ENCODE data around the gene FLNA. TPM values are rescaled to one million over a fixed set of nuclear protein-coding genes. Genes with fewer than 3 reads are reported as not detected.

Gene FLNA
- total and polyA plus RNA-seq, 2 of the 13 experiments (the other 11 are each of a cell fraction or from before 2014, with no cell fraction given) = 83.4 to 174 TPM

- H3K9me3 ChIP-seq (ENCODE audit: low read length) = no peaks in the 10 kb centered on the region
- no peak overlapping the region for H2AFZ ChIP-seq (ENCODE audit: low read length)
- BruUV-seq (replicated peaks) = no TSS peak
- no peak overlapping the region for H3K27ac ChIP-seq (ENCODE audit: extremely low read length, insufficient read depth, low read length)
- H3K27me3 ChIP-seq (ENCODE audit: control insufficient read depth in 1 of 2, insufficient read depth in 2 of 2, low read length in 2 of 2) = peaks cover 2 to 41% of the 10 kb centered on the region in 2 experiments; a peak in 4 of 5 replicates
- ATAC-seq (no peak), DNase-seq (ENCODE audit: low spot score) (no peak), FAIRE-seq (no peak)
- no peaks in the 10 kb centered on the region for H3K79me2 ChIP-seq (ENCODE audit: insufficient read depth, low read length)
- ChIA-PET POLR2A (no interaction called here), CTCF (ENCODE audit: low intra/inter-chr PET ratio, low total read pairs) (no interaction called here)
- no peaks in the 10 kb centered on the region for H3K4me1 ChIP-seq (ENCODE audit: insufficient read depth, low read length)
- no peaks in the 10 kb centered on the region for H3K36me3 ChIP-seq (replicated peaks in 1 of 2; ENCODE audit: control insufficient read depth in 1 of 2, insufficient read depth in 2 of 2, low read length in 2 of 2)
- H3K4me3 ChIP-seq (replicated peaks in 1 of 3; ENCODE audit: insufficient read depth in 1 of 3, low read depth in 2 of 3, low read length in 3 of 3) = no peak overlapping the region
- H3K4me2 ChIP-seq (ENCODE audit: low read depth, low read length) = no peak overlapping the region
- intact Hi-C loops (cut with micrococcal nuclease; ENCODE audit: unreplicated experiment) = no loop called here
- in situ Hi-C loops (cut with HindIII; ENCODE audit: extremely low pct_ligation_motif_present, low pct_unique_long_range_greater_than_20kb) = no loop called here
- no peak overlapping the region for H3K9ac ChIP-seq (ENCODE audit: insufficient read depth, low read depth, low read length)
- 43% methylated on average over 8 of the region's 8 CpGs for WGBS (ENCODE audit: low lambda C conversion rate)
- H4K20me1 ChIP-seq (ENCODE audit: insufficient read depth, low read length) = no peaks in the 10 kb centered on the region
- TF ChIP-seq KMT2A (CRISPR knock-in tag; IDR thresholded peaks at IDR 0.05) (no peak), ZNF207 (IDR thresholded peaks at IDR 0.05; ENCODE audit: borderline replicate concordance) (no peak), ZNF615 (CRISPR knock-in tag; IDR thresholded peaks at IDR 0.05; ENCODE audit: borderline replicate concordance) (no peak), NBN (conservative IDR thresholded peaks at IDR 0.05) (no peak), ZBTB3 (CRISPR knock-in tag; IDR thresholded peaks at IDR 0.05; ENCODE audit: borderline replicate concordance, low read depth) (no peak), ZNF710 (CRISPR knock-in tag; IDR thresholded peaks at IDR 0.05; ENCODE audit: borderline replicate concordance) (no peak), ZNF672 (CRISPR knock-in tag; IDR thresholded peaks at IDR 0.05) (no peak), MZF1 (CRISPR knock-in tag; IDR thresholded peaks at IDR 0.05; ENCODE audit: borderline replicate concordance) (no peak), ZGPAT (CRISPR knock-in tag; IDR thresholded peaks at IDR 0.05) (no peak), MAFK (conservative IDR thresholded peaks at IDR 0.05 in 1 of 2, IDR thresholded peaks at IDR 0.05 in 1 of 2; ENCODE audit: low read length in 2 of 2) (no peak), STAG1 (CRISPR knock-in tag; IDR thresholded peaks at IDR 0.05) (no peak)
- TF ChIP-seq, protein P1, sequence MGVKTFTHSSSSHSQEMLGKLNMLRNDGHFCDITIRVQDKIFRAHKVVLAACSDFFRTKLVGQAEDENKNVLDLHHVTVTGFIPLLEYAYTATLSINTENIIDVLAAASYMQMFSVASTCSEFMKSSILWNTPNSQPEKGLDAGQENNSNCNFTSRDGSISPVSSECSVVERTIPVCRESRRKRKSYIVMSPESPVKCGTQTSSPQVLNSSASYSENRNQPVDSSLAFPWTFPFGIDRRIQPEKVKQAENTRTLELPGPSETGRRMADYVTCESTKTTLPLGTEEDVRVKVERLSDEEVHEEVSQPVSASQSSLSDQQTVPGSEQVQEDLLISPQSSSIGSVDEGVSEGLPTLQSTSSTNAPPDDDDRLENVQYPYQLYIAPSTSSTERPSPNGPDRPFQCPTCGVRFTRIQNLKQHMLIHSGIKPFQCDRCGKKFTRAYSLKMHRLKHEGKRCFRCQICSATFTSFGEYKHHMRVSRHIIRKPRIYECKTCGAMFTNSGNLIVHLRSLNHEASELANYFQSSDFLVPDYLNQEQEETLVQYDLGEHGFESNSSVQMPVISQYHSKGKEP (CRISPR knock-in tag; IDR thresholded peaks at IDR 0.05) = no peak
- TF ChIP-seq, protein P2, sequence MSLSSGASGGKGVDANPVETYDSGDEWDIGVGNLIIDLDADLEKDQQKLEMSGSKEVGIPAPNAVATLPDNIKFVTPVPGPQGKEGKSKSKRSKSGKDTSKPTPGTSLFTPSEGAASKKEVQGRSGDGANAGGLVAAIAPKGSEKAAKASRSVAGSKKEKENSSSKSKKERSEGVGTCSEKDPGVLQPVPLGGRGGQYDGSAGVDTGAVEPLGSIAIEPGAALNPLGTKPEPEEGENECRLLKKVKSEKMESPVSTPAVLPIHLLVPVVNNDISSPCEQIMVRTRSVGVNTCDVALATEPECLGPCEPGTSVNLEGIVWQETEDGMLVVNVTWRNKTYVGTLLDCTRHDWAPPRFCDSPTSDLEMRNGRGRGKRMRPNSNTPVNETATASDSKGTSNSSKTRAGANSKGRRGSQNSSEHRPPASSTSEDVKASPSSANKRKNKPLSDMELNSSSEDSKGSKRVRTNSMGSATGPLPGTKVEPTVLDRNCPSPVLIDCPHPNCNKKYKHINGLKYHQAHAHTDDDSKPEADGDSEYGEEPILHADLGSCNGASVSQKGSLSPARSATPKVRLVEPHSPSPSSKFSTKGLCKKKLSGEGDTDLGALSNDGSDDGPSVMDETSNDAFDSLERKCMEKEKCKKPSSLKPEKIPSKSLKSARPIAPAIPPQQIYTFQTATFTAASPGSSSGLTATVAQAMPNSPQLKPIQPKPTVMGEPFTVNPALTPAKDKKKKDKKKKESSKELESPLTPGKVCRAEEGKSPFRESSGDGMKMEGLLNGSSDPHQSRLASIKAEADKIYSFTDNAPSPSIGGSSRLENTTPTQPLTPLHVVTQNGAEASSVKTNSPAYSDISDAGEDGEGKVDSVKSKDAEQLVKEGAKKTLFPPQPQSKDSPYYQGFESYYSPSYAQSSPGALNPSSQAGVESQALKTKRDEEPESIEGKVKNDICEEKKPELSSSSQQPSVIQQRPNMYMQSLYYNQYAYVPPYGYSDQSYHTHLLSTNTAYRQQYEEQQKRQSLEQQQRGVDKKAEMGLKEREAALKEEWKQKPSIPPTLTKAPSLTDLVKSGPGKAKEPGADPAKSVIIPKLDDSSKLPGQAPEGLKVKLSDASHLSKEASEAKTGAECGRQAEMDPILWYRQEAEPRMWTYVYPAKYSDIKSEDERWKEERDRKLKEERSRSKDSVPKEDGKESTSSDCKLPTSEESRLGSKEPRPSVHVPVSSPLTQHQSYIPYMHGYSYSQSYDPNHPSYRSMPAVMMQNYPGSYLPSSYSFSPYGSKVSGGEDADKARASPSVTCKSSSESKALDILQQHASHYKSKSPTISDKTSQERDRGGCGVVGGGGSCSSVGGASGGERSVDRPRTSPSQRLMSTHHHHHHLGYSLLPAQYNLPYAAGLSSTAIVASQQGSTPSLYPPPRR (CRISPR knock-in tag; IDR thresholded peaks at IDR 0.05; ENCODE audit: borderline replicate concordance) = no peak
- TF ChIP-seq, protein P3, sequence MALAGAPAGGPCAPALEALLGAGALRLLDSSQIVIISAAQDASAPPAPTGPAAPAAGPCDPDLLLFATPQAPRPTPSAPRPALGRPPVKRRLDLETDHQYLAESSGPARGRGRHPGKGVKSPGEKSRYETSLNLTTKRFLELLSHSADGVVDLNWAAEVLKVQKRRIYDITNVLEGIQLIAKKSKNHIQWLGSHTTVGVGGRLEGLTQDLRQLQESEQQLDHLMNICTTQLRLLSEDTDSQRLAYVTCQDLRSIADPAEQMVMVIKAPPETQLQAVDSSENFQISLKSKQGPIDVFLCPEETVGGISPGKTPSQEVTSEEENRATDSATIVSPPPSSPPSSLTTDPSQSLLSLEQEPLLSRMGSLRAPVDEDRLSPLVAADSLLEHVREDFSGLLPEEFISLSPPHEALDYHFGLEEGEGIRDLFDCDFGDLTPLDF (CRISPR knock-in tag; IDR thresholded peaks at IDR 0.05) = no peak
Observed at GRCh38 chrX:154325541-154325940, 48.9 kb downstream of the FLNA start.

Measured in HepG2 (cell line).